H1 (cell line): ENCODE measurements around the gene TFB1M. TPM values are rescaled to one million over a fixed set of nuclear protein-coding genes. Genes with fewer than 3 reads are reported as not detected.
A peak's percentile ranks its signal among the peaks of the same experiment; 100 is the strongest.

Experiments used
- CTCF ChIA-PET: fragments of 300-600 bp; sonication (Branson Sonifier 250); formaldehyde crosslinking; loops from one replicate; lab custom pipeline; 2021; ENCODE audit not compliant: partially characterized antibody; lab: Charles Lee
- POLR2A ChIA-PET: fragments of 300-600 bp; sonication (Branson Sonifier 250); formaldehyde crosslinking; loops from one replicate; lab custom pipeline; 2021; ENCODE audit warnings: inconsistent platforms; ENCODE audit not compliant: partially characterized antibody; lab: Charles Lee
- DNase-seq, 2 experiments: peaks; one replicate each; pipeline versions ENCODE4 v3.0.0 to v3.0.0-alpha.2; 2010 to 2022; ENCODE audit warnings: low spot score in 2 of 2, low read depth in 1 of 2, mixed read lengths in 1 of 2
- FAIRE-seq: peaks from 2 replicates; lab custom pipeline; 2011; peaks lifted over from hg19 to GRCh38; lab: Jason Lieb, UNC
- H2AFZ ChIP-seq: 2 replicates; pipeline ENCODE4 v1.8.1; 2012; ENCODE audit warnings: low read length, inconsistent platforms
- H2AK5ac ChIP-seq: 2 replicates; pipeline ENCODE4 v1.6.1; 2013; ENCODE audit warnings: low read depth, low read length
- H2BK120ac ChIP-seq: replicated peaks from 2 replicates; pipeline ENCODE3; 2013; ENCODE audit warnings: low read depth, low read length, inconsistent platforms
- H2BK12ac ChIP-seq: 2 replicates; pipeline ENCODE4 v1.6.1; 2013; ENCODE audit warnings: low read depth, low read length
- H2BK15ac ChIP-seq: 2 replicates; pipeline ENCODE4 v1.6.1; 2013; ENCODE audit warnings: low read length
- H2BK20ac ChIP-seq: 2 replicates; pipeline ENCODE4 v1.6.1; 2013; ENCODE audit warnings: low read length
- H2BK5ac ChIP-seq: 2 replicates; pipeline ENCODE4 v1.6.1; 2013; ENCODE audit warnings: low read depth, low read length
- H3K14ac ChIP-seq: 2 replicates; pipeline ENCODE4 v1.6.1; 2013; ENCODE audit warnings: inconsistent platforms; ENCODE audit not compliant: insufficient read length
- H3K18ac ChIP-seq: 2 replicates; pipeline ENCODE4 v1.6.1; 2013; ENCODE audit warnings: low read length; ENCODE audit errors: extremely low read depth
- H3K23ac ChIP-seq: 2 replicates; pipeline ENCODE4 v1.6.1; 2013; ENCODE audit warnings: inconsistent platforms; ENCODE audit not compliant: insufficient read length
- H3K23me2 ChIP-seq: 2 replicates; pipeline ENCODE4 v1.6.1; 2013; ENCODE audit warnings: low read depth, low read length
- H3K27ac ChIP-seq: 2 replicates; pipeline ENCODE4 v1.6.1; 2011; ENCODE audit warnings: low read depth, low read length, inconsistent platforms
- H3K27me3 ChIP-seq, 4 experiments: replicated peaks in 1 of 4; 1 replicate in 1 of 4; 2 replicates in 3 of 4; pipeline versions ENCODE4 v1.6.1 to v1.8.1; 2011 to 2013; ENCODE audit warnings: low read length in 3 of 4, mild to moderate bottlenecking in 3 of 4, inconsistent platforms in 2 of 4, mixed read lengths in 2 of 4, moderate library complexity in 1 of 4; ENCODE audit not compliant: control insufficient read depth in 3 of 4, insufficient read depth in 3 of 4; ENCODE audit errors: extremely low read depth in 1 of 4
- H3K36me3 ChIP-seq, 4 experiments: 2 replicates each; pipeline versions ENCODE4 v1.6.1 to v1.8.1; 2011 to 2013; ENCODE audit warnings: mild to moderate bottlenecking in 4 of 4, low read length in 3 of 4, moderate library complexity in 2 of 4, control low read depth in 1 of 4, inconsistent platforms in 1 of 4; ENCODE audit not compliant: insufficient read depth in 4 of 4, control insufficient read depth in 2 of 4
- H3K4ac ChIP-seq: replicated peaks from 2 replicates; pipeline ENCODE3; 2013; ENCODE audit warnings: low read length, low read depth, mixed read lengths, inconsistent platforms; ENCODE audit not compliant: insufficient read length
- H3K4me1 ChIP-seq, 4 experiments: replicated peaks in 1 of 4; 1 replicate in 1 of 4; 2 replicates in 3 of 4; pipeline versions ENCODE4 v1.6.1 to v1.8.1; 2011 to 2013; ENCODE audit warnings: low read length in 3 of 4, inconsistent platforms in 2 of 4, mixed read lengths in 1 of 4; ENCODE audit not compliant: insufficient read depth in 4 of 4, control insufficient read depth in 3 of 4
- H3K4me2 ChIP-seq, 2 experiments: 2 replicates each; pipeline versions ENCODE4 v1.6.1 to v1.8.1; 2011 to 2013; ENCODE audit warnings: low read depth in 2 of 2, low read length in 2 of 2, control low read depth in 1 of 2, inconsistent platforms in 1 of 2, mild to moderate bottlenecking in 1 of 2; ENCODE audit not compliant: insufficient read depth in 1 of 2
- H3K4me3 ChIP-seq, 4 experiments: fragments of 200-600, 300-600 bp in 1 of 4; sonication (generic), shearing (Covaris generic), sonication (Bioruptor Twin) in 1 of 4; 2 replicates each; pipeline versions ENCODE4 v1.5.1 to v1.8.1; 2011 to 2016; ENCODE audit warnings: low read length in 4 of 4, low read depth in 3 of 4, control low read depth in 2 of 4, inconsistent platforms in 2 of 4, mild to moderate bottlenecking in 2 of 4, mixed read lengths in 1 of 4, moderate library complexity in 1 of 4; ENCODE audit not compliant: insufficient read depth in 2 of 4; ENCODE audit errors: extremely low read depth in 1 of 4
- H3K56ac ChIP-seq: replicated peaks from 2 replicates; pipeline ENCODE3; 2013; ENCODE audit warnings: low read depth, mild to moderate bottlenecking, mixed read lengths, low read length, inconsistent platforms; ENCODE audit not compliant: insufficient read length
- H3K79me1 ChIP-seq: 2 replicates; pipeline ENCODE4 v1.6.1; 2013; ENCODE audit warnings: low read depth, low read length, control low read depth
- H3K79me2 ChIP-seq, 2 experiments: 2 replicates each; pipeline versions ENCODE4 v1.6.1 to v1.8.1; 2012 to 2013; ENCODE audit warnings: low read length in 2 of 2, mild to moderate bottlenecking in 2 of 2, inconsistent platforms in 1 of 2; ENCODE audit not compliant: insufficient read depth in 2 of 2, control insufficient read depth in 1 of 2
- H3K9ac ChIP-seq, 4 experiments: replicated peaks in 1 of 4; 1 replicate in 1 of 4; 2 replicates in 3 of 4; pipeline versions ENCODE4 v1.6.1 to v1.8.1; 2011 to 2013; ENCODE audit warnings: low read depth in 3 of 4, low read length in 3 of 4, control low read depth in 2 of 4, mild to moderate bottlenecking in 2 of 4, moderate library complexity in 2 of 4, inconsistent platforms in 1 of 4; ENCODE audit errors: extremely low read depth in 1 of 4
- H3K9me3 ChIP-seq, 2 experiments: 2 replicates each; pipeline versions ENCODE4 v1.6.1 to v1.8.1; 2012 to 2013; ENCODE audit warnings: mild to moderate bottlenecking in 2 of 2, moderate library complexity in 2 of 2, control low read depth in 1 of 2, inconsistent platforms in 1 of 2, low read depth in 1 of 2, low read length in 1 of 2, mixed read lengths in 1 of 2; ENCODE audit not compliant: insufficient read depth in 2 of 2
- H4K20me1 ChIP-seq, 2 experiments: replicated peaks in 1 of 2; 2 replicates each; pipeline versions ENCODE3 to v1.8.1; 2011 to 2013; ENCODE audit warnings: inconsistent platforms in 2 of 2, low read length in 2 of 2, mild to moderate bottlenecking in 1 of 2; ENCODE audit not compliant: insufficient read depth in 2 of 2, control insufficient read depth in 1 of 2
- H4K5ac ChIP-seq: 2 replicates; pipeline ENCODE4 v1.6.1; 2013; ENCODE audit warnings: low read length, low read depth, mixed read lengths, inconsistent platforms; ENCODE audit not compliant: insufficient read length
- H4K8ac ChIP-seq: 2 replicates; pipeline ENCODE4 v1.8.0; 2013; ENCODE audit warnings: mild to moderate bottlenecking, moderate library complexity, low read length, inconsistent platforms; ENCODE audit not compliant: insufficient read depth; ENCODE audit errors: extremely low read depth
- H4K91ac ChIP-seq: replicated peaks from 2 replicates; pipeline ENCODE3; 2013; ENCODE audit warnings: low read length, mixed read lengths, inconsistent platforms; ENCODE audit not compliant: insufficient read length
- ATF3 ChIP-seq: IDR thresholded peaks from 2 replicates; pipeline ENCODE4 v1.6.1; 2011; ENCODE audit warnings: low read depth, mild to moderate bottlenecking, low read length; ENCODE audit not compliant: insufficient read depth
- BACH1 ChIP-seq: IDR thresholded peaks from 2 replicates; pipeline ENCODE4 v1.6.1; 2012; ENCODE audit warnings: low read length, improper control_type of control experiment
- CHD1 ChIP-seq: IDR thresholded peaks from 2 replicates; pipeline ENCODE4 v1.6.1; 2012; ENCODE audit warnings: low read depth, low read length, improper control_type of control experiment
- JUND ChIP-seq: IDR thresholded peaks from 2 replicates; pipeline ENCODE4 v1.6.1; 2011; ENCODE audit warnings: mild to moderate bottlenecking, improper control_type of control experiment, low read length
- TAF1 ChIP-seq: IDR thresholded peaks from 2 replicates; pipeline ENCODE4 v1.6.1; 2011; ENCODE audit warnings: mild to moderate bottlenecking, low read depth, low read length
- YY1 ChIP-seq: IDR thresholded peaks from 2 replicates; pipeline ENCODE4 v1.6.1; 2011; ENCODE audit warnings: low read depth, mild to moderate bottlenecking, low read length
- WGBS, 2 experiments: shearing (Covaris generic) in 1 of 2; methylation state at CpG; one replicate each; pipeline versions ENCODE4 v1.1.6 to v1.1.7; 2013 to 2015; ENCODE audit warnings: low lambda C conversion rate in 2 of 2, mixed read lengths in 2 of 2, inconsistent platforms in 1 of 2, low coverage in 1 of 2, missing lambda C conversion rate in 1 of 2; ENCODE audit not compliant: insufficient replicate concordance in 2 of 2, insufficient coverage in 1 of 2, insufficient read length in 1 of 2; ENCODE audit errors: extremely low coverage in 1 of 2, missing lambda C conversion rate in 1 of 2; 5-methylcytosine and 5-hydroxymethylcytosine counted together
- polyA plus RNA-seq, 7 experiments: library from polyadenylated mRNA; depleted of rRNA in 3 of 7; stranded (reverse) in 5 of 7; unstranded in 2 of 7; fragments of >200 nt in 5 of 7; fragments of 200-250 nt in 2 of 7; gene quantifications; 1 replicate in 5 of 7; 2 replicates in 1 of 7; 4 replicates in 1 of 7; pipeline versions ENCODE4 v1.2.1 to v1.2.3, GENCODE V29; 2011 to 2013; ENCODE audit warnings: missing spikeins in 2 of 7, mixed read lengths in 2 of 7
- total RNA-seq: library from RNA; stranded (reverse); fragmentation: NEBNext Ultra II Directional; extraction: Animal tissue kit (Norgen Biotek cat#: 25700); gene quantifications from 2 replicates; pipeline ENCODE4 v1.2.1, GENCODE V29; 2021

Gene TFB1M
- total and polyA plus RNA-seq, 2 of the 8 experiments (the other 6 are each of a cell fraction or from before 2014, with no cell fraction given) = 28.2 to 49.4 TPM

- H3K27me3 ChIP-seq = no peaks in the 10 kb centered on the region
- H2AFZ ChIP-seq = no peak overlapping the region
- no peak overlapping the region for H4K5ac ChIP-seq
- no peak overlapping the region for H3K14ac ChIP-seq
- H3K36me3 ChIP-seq = peaks cover 8 to 87% (median 36%) of the 10 kb centered on the region in 4 experiments
- no peaks in the 10 kb centered on the region for H3K79me2 ChIP-seq
- H3K4ac ChIP-seq = no peak overlapping the region
- no peak overlapping the region for H2BK120ac ChIP-seq
- WGBS, 2 experiments = 55% methylated on average over 1 of the region's 1 CpG; no CpG with 5 or more reads in 1 of the 2 experiments
- ChIA-PET POLR2A (interaction anchor here (1.9 kb wide), 1 partner anchor 19 kb away, joined by 3 read pairs; no protein-coding TSS in a partner anchor), CTCF (interaction anchor here (1.9 to 8.5 kb wide), 3 partner anchors 8 to 325 kb away, joined by 4 to 98 read pairs (median 12); no protein-coding TSS in a partner anchor)
- no peak overlapping the region for H2BK15ac ChIP-seq
- peak in 1 of 2 experiments; percentile 33 for DNase-seq
- no peak overlapping the region for H2BK12ac ChIP-seq
- H3K9ac ChIP-seq = no peak overlapping the region; a peak in 1 of 7 replicates
- no peak overlapping the region for H3K4me3 ChIP-seq
- H4K20me1 ChIP-seq = no peaks in the 10 kb centered on the region
- TF ChIP-seq BACH1 (no peak), TAF1 (no peak), YY1 (no peak), ATF3 (no peak), JUND (peak; percentile 59; the same call in 1 of the 2 replicates), CHD1 (no peak)
- H2BK5ac ChIP-seq = no peak overlapping the region
- no peak overlapping the region for H4K8ac ChIP-seq
- H3K18ac ChIP-seq = no peak overlapping the region; the same call in 1 of the 2 replicates
- no peaks in the 10 kb centered on the region for H3K23me2 ChIP-seq
- H2BK20ac ChIP-seq = no peak overlapping the region
- no peak overlapping the region for H3K23ac ChIP-seq
- H3K4me1 ChIP-seq = peaks cover 0 to 3% (median 3%) of the 10 kb centered on the region in 4 experiments; a peak in 2 of 7 replicates
- H3K4me2 ChIP-seq = no peak overlapping the region
- no peak overlapping the region for H3K27ac ChIP-seq
- no peaks in the 10 kb centered on the region; the same call in 1 of the 2 replicates for H3K79me1 ChIP-seq
- no peak overlapping the region for H4K91ac ChIP-seq
- no peak overlapping the region for H2AK5ac ChIP-seq
- no peak for FAIRE-seq
- no peak overlapping the region for H3K56ac ChIP-seq
- no peaks in the 10 kb centered on the region for H3K9me3 ChIP-seq
Measured at GRCh38 chr6:155253337-155253736, 60.9 kb downstream of the TFB1M start.
